Esophagus squamous epithelium (tissue), 4 donors: ENCODE data around the gene NVL.

Source experiments
- CTCF ChIP-seq, 6 experiments: fragments of 450-650 bp in 4 of 6; fragments of 200-600 bp in 2 of 6; sonication (generic) in 2 of 6; IDR thresholded peaks; one replicate each; pipeline ENCODE4 v1.5.1; 2016 to 2019; ENCODE audit warnings: antibody characterized with exemption in 6 of 6, mild to moderate bottlenecking in 4 of 6, moderate library complexity in 4 of 6
- POLR2A ChIP-seq, 4 donors: fragments of 450-650 bp; IDR thresholded peaks; one replicate each; pipeline ENCODE4 v1.6.1; 2017; ENCODE audit warnings: antibody characterized with exemption in 4 of 4, mild to moderate bottlenecking in 4 of 4, moderate library complexity in 3 of 4

GRCh38 chr1:224199679-224200078 is 130.3 kb downstream of the NVL start:
- no peak for TF ChIP-seq CTCF (IDR thresholded peaks at IDR 0.05)
- no peak for TF ChIP-seq POLR2A (IDR thresholded peaks at IDR 0.05)
